C4-2B (cell line): Measurements from ENCODE around the gene CDHR4.
"Not testable (repeated sequence)": the region's sequence is repeated elsewhere in the genome, so short reads cannot be mapped to it uniquely, and the experiment has no call there.

ENCODE experiments used
- ZFX ChIP-seq: fragments of 450-650 bp; IDR thresholded peaks from 2 replicates; pipeline ENCODE4 v1.6.1; 2017
- TF ChIP-seq, protein P1 (sequence below): fragments of 450-650 bp; conservative IDR thresholded peaks from 2 replicates; pipeline ENCODE4 v1.5.1; 2017; ENCODE audit warnings: mild to moderate bottlenecking

- TF ChIP-seq, protein P1, sequence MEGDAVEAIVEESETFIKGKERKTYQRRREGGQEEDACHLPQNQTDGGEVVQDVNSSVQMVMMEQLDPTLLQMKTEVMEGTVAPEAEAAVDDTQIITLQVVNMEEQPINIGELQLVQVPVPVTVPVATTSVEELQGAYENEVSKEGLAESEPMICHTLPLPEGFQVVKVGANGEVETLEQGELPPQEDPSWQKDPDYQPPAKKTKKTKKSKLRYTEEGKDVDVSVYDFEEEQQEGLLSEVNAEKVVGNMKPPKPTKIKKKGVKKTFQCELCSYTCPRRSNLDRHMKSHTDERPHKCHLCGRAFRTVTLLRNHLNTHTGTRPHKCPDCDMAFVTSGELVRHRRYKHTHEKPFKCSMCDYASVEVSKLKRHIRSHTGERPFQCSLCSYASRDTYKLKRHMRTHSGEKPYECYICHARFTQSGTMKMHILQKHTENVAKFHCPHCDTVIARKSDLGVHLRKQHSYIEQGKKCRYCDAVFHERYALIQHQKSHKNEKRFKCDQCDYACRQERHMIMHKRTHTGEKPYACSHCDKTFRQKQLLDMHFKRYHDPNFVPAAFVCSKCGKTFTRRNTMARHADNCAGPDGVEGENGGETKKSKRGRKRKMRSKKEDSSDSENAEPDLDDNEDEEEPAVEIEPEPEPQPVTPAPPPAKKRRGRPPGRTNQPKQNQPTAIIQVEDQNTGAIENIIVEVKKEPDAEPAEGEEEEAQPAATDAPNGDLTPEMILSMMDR = not testable (repeated sequence)
- not testable (repeated sequence) for TF ChIP-seq ZFX
These were observed 18.7 kb downstream of the CDHR4 start for GRCh38 chr3:49780975-49781365.
